Brain microvascular endothelial cell (primary cell): Measurements from ENCODE around the gene MPDU1.
A peak's percentile ranks its signal among the peaks of the same experiment; 100 is the strongest.

Source experiments
- DNase-seq: peaks from one replicate; pipeline ENCODE4 v3.0.0-alpha.2; 2020
- H3K27ac ChIP-seq: fragments of 250-450 bp; sonication (Bioruptor Pico); 2 replicates; pipeline ENCODE4 v1.5.1; 2020; ENCODE audit warnings: mild to moderate bottlenecking, moderate library complexity
- H3K27me3 ChIP-seq: fragments of 250-450 bp; sonication (Bioruptor Pico); replicated peaks from 2 replicates; pipeline ENCODE4 v1.5.1; 2020; ENCODE audit warnings: mild to moderate bottlenecking
- H3K36me3 ChIP-seq: fragments of 250-450 bp; sonication (Bioruptor Pico); replicated peaks from 2 replicates; pipeline ENCODE4 v1.5.1; 2020; ENCODE audit warnings: mild to moderate bottlenecking
- H3K4me3 ChIP-seq: 2 replicates; pipeline ENCODE4 v1.5.1; 2011; ENCODE audit warnings: low read depth, mild to moderate bottlenecking, control low read depth, low read length, moderate library complexity
- in situ Hi-C: cut with HindIII; loops from 2 replicates; pipeline ENCODE4 v1.10.0; 2017; ENCODE audit warnings: low sequenced_read_pairs, low pct_ligation_motif_present
- TF ChIP-seq, protein P1 (sequence below): IDR thresholded peaks from 2 replicates; pipeline ENCODE4 v1.5.1; 2011; ENCODE audit warnings: low read depth, mild to moderate bottlenecking, moderate library complexity, low read length, control low read depth, inconsistent platforms; ENCODE audit errors: missing control alignments

Gene MPDU1

DNA sequence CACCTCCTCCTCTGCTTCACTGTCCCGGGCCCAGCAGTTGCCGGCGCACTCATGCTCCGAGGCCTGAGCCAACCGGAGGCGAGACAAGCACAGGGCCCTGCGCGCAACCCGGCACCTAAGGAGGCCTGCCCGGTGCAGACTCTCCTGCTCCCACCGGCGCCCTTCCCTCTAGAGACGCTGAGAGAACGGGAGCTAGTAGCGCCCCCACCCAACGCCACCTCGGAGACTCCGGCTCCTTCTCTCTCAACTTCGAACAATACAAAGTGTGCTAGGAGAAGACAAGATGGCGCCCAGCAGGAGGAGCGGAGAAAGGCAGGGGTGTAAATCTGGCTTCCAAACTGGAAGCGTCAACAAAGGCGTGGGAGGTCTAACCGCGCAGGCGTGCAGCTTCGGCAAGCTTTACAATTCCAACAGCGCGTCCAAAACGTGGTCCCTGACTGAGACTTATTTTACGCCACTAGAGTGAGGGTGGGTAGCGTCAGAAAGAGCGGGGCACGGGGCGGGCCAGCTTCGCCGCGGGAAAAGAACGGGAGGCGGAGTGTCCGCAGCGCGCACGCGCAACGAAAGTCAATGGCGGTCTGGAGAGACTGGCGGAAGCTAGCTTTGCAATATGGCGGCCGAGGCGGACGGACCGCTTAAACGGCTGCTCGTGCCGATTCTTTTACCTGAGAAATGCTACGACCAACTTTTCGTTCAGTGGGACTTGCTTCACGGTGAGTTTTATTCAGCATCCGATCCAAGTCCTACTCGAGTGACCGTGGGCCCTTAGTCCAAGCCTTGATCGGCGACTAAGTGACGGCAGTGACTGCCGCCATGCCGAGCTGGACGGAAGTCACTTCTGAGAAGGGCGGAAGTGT, at the start of gene MPDU1:
TSS of gene MPDU1 (plus strand) at position 600 of the 857 bp plus-strand sequence. CDS start at position 611, 11 bp downstream.
- in situ Hi-C loops: no loop called here
- DNase-seq: peak; percentile 92
- Histone ChIP-seq H3K27me3 (no peaks in the 10 kb centered on the region), H3K4me3 (peak within 1 kb of the TSS; percentile 90), H3K27ac (peak within 1 kb of the TSS; percentile 95), H3K36me3 (peaks cover 8% of the 10 kb centered on the region)
- TF ChIP-seq, protein P1, sequence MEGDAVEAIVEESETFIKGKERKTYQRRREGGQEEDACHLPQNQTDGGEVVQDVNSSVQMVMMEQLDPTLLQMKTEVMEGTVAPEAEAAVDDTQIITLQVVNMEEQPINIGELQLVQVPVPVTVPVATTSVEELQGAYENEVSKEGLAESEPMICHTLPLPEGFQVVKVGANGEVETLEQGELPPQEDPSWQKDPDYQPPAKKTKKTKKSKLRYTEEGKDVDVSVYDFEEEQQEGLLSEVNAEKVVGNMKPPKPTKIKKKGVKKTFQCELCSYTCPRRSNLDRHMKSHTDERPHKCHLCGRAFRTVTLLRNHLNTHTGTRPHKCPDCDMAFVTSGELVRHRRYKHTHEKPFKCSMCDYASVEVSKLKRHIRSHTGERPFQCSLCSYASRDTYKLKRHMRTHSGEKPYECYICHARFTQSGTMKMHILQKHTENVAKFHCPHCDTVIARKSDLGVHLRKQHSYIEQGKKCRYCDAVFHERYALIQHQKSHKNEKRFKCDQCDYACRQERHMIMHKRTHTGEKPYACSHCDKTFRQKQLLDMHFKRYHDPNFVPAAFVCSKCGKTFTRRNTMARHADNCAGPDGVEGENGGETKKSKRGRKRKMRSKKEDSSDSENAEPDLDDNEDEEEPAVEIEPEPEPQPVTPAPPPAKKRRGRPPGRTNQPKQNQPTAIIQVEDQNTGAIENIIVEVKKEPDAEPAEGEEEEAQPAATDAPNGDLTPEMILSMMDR: no peak

DNA sequence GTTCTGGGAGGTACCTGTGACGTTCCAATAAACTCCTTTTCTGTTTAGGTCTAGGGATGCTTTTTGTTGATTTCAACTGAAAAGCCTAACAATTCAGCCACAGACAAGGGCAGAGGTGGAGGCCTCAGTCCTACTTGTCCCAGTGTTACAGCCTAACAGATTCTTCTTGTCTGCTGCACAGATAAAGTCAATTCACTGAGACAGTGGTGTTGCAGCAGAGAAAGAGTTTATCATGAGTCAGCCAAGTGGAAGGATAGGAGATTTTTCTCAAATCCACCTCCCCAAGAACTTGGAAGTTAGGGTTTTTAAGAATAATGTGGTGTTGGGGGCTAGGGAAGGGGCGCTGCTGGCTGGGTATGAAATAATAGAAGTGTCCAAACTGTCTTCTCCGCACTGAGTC, 45.6 kb upstream of the MPDU1 start:
- Histone ChIP-seq H3K36me3 (no peaks in the 10 kb centered on the region), H3K4me3 (no peak overlapping the region), H3K27ac (no peak overlapping the region), H3K27me3 (no peaks in the 10 kb centered on the region)
- in situ Hi-C loops: no loop called here
- TF ChIP-seq, protein P1: no peak
- no peak for DNase-seq

DNA sequence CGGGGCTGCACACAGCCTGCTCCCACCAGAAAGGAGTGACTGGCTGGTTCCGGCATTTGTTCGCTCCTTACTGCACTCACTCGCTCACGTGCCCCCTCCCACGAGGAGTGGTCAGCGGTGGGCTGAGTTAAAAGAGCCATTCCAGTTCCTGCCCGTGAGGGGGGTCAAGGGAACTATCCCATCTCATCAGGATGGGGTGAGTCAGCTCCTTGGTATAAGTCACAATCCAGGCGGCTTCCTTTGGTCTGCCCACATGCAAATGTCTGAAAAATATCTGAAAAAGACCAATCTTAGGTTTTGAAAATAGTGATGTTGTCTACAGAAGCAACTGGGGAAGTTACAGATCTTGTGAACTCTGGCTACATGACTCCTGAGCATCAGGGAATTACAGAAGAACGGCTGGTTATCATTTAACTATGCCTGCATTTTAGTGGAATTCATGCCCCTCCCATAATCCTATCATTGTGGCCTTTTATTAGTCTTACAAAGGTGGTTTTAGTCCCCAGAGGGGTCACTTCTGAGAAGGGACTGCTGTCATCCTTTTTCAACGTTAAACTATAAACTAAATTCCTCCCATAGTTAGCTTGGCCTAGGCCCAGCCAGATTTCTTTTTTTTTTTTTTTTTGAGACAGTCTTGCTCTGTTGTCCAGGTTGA, 44.6 kb upstream of the MPDU1 start:
- Histone ChIP-seq H3K27me3 (no peaks in the 10 kb centered on the region), H3K36me3 (no peaks in the 10 kb centered on the region), H3K27ac (no peak overlapping the region), H3K4me3 (no peak overlapping the region)
- TF ChIP-seq, protein P1: no peak
- DNase-seq: peak; percentile 28
- in situ Hi-C loops: no loop called here

DNA sequence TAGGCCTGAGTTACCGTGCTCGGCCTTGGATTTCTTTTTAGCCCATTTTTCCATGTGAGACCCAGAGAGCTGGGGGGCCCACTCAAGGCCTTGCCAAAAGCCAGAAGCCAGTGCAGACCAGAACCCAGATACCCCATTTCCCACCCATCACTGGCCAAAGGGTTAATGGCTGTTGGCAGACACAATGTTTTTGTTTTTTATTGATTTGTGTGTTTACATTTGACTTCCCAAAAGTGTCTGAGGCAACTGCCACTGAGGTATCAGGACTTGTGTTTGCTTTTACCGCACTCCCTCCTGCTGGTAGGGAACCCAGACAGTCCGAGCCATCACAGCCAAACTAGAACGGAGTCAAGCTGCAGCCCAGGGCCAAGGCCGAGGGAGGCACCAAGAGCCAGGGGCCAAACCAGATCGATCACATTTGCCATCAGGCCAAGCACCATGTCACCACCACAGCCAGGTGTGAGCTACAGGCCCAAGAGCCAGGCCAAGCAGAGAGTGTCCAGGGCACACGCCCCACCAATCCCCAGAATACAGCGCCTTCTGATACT, 42.5 kb upstream of the MPDU1 start:
- in situ Hi-C loops: no loop called here
- TF ChIP-seq, protein P1: no peak
- H3K4me3 ChIP-seq: no peak overlapping the region
- H3K27ac ChIP-seq: no peak overlapping the region
- H3K27me3 ChIP-seq: no peaks in the 10 kb centered on the region
- no peaks in the 10 kb centered on the region for H3K36me3 ChIP-seq
- DNase-seq: no peak

DNA sequence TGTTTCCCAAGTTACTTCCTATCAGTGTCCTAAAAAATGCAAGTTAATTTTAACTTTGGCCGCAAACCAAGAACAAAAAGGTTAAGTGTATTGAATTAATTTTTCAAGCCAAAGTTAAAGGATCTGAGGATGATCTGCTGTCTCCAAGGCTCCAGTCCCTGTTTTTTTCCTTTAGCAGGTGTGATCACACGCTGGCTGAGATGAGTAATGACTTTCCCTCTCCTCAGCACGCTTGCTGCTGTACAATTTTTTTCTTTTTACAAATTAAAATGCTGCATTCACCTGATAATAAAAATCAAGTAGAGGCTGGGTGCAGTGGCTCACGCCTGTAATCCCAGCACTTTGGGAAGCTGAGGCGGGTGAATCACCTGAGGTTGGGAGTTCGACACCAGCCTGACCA, 38.7 kb upstream of the MPDU1 start:
- TF ChIP-seq, protein P1: no peak
- no peak overlapping the region for H3K4me3 ChIP-seq
- in situ Hi-C loops: no loop called here
- DNase-seq: no peak
- H3K36me3 ChIP-seq: no peaks in the 10 kb centered on the region
- no peaks in the 10 kb centered on the region for H3K27me3 ChIP-seq
- H3K27ac ChIP-seq: no peak overlapping the region
